GM19452 (cell line): ENCODE data around the gene OSTC.
A peak's percentile ranks its signal among the peaks of the same experiment; 100 is the strongest.

Experiments
- ATAC-seq: cut with Tn5 transposase; IDR thresholded peaks from one replicate; pipeline ENCODE4 v1.9.1; 2021; ENCODE audit not compliant: unreplicated experiment

The OSTC gene

DNA sequence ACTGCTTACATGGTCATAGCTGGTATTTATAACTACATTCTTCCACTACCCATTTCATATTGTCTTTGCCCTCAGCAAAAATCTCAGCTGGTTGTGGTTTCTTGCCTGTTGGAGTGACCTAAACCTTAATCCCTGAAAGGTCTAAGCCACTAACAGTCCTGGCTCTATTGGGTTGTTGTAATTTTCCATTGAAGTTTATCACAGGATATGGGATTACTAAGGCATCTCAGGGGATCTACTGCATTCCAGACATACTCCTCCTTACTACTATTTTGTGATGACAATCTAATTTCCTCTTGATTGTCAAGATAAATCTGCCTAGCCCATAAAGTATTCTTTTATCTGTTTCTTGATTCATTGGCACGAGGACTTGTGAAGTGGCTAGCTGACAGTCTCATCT is 6.2 kb upstream of the OSTC start:
- ATAC-seq, result no peak

DNA sequence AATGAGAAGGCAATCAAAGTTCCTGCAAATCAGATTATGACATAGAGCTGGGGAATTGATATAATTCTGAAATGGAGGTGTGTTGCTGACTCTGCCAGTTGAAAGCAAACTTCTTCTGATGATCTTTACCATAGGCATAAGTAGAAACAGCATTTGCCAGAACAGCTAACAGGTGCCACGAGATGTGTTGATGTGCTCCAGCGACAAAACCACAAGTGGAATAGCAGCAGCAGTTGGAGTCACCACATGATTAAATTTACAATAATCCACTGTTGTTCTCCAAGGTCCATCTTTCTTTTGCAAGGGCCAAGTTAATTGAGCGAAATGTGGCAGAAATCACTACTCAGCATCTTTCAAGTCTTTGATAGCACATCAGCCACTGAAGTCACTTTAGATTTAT is 3.7 kb upstream of the OSTC start:
- ATAC-seq, result no peak

DNA sequence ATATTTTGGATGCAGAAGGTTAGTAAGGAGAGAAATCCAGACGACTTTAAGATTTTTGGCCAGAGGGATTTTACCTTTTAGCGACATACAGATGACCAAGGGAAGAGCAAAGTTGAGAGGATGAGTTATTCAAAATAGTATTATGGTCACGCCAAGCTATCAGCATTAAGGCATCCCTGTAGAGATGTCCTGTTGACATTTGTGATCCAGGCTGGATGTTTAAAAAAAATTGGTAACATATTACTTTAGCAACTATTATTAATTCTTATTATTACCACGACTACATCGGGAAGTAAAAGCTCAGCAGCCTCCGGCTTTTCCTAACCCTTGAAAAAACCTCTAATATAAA is 562 bp upstream of the OSTC start:
- peak; percentile 24 for ATAC-seq

DNA sequence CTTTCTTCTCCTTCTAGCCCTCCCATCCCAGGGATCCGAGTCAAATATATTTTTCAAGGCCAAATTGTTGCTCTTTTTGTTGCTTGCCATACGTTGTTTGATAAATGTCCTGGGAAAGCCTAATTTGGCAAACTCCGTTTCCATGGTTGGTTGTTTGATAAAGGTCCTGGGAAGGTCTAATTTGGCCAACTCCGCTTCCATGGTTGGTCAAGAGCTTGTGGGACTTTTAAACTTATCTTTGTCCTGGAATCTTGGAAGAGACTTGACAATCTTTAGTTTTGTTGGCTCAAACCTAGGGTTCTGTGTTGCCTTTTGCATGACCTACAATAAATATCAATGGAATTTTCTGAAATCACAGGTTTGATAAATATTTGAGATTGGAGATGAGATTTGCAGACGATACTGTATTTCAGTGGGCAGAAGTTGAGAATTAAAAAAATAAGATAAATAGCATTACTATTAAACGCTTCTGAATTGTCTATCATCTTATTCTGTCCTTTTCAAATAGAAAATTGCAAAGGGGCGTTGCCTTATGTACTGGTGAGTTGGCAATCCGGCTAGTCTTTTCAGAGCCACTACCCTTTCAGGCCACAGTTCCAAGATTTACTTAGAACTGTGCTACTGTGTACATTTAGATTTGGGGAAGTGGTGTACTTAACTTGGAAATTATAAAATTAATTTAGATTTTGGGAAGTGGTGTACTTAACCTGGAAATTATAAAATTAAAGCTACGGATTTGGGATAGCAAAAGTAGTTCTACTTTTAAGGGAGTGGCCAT is 804 bp downstream of the OSTC start:
- ATAC-seq, result no peak

DNA sequence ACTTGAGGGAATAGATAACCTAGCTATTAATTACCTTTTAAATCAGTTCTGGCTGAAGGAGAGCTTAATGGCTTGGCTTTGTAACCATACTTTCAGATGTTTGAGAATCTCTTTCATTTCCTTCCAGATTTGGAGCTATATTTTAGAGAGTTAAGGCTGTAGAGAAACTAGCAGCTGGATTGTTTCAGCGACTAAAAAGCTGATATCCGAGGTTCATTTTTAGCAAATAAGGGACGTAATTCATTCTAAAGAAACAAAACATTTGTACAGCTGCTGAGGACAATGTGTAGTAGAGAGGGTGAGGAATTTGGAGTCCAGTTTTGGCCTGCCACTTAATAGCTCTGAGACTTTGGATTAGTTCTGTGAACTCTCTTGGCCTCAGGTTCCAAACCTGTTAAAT is 12.2 kb downstream of the OSTC start:
- ATAC-seq, result no peak

DNA sequence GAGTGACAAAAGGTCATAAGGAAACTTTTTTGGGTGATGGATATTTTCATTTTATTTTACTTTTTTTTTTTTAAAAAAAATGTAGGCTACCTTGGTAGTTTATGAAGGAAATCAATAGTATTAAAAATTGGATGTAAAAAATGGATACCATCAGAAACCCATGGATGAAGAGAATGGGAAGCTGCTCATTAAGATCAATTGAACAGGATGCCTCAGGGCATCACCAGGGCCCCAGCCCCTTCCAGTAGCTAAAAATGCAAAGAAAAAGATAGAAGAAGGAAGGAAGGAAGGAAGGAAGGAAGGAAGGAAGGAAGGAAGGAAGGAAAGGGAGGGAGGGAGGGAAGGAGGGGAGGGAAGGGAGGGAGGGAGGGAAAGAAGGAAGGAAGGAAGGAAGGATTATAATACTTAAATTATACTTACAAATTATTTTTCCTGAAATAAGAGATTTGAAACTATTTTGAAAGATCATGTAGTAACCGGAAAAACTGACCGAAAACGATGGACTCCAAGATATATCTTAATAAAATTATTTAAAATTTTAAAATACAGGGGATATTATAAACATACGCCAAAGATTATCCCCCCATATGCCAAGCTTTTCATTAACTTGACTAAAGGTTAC is 24.1 kb downstream of the OSTC start:
- no peak for ATAC-seq

DNA sequence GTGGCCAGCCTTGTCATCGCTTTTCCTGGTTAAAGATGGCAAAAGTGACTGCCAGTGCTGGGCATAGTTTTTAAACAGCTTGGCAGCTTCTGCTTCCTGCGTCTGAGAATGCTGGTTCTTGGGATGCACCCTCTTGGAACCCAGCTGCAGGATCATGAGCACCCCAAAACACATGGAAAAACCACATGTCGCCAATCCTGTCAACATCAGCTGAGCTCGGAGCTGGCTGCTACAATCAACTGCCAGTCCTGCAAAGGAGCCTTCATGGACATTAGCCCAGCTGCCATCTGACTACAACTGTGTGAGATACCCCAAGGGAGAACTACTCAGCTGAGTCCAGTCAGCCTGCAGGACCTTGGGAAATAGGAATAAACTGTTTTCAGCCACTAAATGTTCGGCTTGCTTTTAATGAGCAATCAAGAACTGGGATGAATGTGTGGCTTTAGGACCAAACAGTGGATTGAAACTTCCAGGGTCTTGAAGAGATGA is 31.0 kb downstream of the OSTC start:
- no peak for ATAC-seq

DNA sequence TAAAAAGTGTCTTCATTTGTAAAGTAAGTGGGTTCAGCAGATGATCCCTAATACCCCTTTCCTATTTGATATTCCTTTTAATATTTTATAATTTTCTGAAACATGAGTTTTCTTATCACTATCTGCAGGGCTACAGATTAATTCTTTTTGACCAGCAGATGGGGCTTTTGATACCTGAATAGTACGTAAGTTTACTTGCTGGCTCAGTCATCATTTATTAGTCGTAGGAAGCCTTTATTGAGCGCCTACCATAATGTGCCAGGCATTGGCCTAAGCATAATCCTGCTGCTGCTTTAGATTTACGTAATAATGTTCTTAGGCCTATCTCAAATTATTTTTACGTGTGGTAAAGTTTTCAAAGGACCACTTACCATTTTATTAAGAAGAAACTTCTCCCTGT is 33.1 kb downstream of the OSTC start:
- ATAC-seq, result no peak

DNA sequence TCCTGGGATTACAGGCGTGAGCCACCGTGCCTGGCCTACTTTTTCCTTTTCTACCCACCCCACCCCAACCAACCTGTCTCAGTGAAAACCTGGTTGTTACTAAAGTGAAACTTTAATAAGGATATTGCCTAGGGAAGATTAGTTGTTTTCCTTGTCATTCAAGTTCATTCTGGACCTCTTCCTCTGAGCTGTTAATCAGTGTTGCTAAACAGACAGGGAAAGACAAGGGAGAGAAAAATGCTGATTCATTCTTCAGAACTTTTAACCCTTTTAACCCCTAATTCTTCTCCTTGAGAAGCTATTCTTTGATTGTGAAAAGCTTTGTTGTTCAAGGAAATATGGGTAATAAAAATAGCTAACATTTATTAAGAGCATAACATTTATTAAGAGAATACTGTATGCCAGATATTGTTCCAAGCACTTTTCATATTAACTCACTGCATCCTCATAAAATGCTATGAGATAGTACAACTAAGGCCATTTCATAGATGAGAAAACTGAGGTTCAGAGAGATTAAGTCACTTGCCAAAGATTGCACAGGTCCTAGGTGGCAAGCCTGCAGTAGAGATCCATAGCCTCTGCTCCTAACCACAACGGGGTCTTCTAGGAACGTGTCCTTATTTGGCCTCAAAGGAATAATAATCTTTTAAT is 34.8 kb downstream of the OSTC start:
- no peak for ATAC-seq

DNA sequence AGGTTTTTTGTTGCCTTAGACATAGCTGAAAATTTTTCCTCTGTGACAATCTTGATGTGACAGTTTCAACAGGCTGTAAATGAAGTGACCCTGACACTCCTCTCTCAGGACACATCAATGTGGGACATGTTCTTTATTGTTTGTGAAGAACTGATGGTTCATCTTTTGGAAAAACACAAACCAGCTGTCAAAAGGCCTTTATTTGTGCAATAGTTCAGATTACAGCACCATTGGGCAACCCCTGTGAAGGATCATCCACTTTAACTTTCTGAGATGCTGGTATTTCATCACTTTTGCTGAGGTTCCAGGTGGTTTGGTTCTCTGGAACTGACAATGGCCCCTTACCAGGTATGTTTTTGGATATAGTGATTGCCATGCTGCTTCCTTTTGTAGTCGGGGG is 40.3 kb downstream of the OSTC start:
- ATAC-seq, result no peak

DNA sequence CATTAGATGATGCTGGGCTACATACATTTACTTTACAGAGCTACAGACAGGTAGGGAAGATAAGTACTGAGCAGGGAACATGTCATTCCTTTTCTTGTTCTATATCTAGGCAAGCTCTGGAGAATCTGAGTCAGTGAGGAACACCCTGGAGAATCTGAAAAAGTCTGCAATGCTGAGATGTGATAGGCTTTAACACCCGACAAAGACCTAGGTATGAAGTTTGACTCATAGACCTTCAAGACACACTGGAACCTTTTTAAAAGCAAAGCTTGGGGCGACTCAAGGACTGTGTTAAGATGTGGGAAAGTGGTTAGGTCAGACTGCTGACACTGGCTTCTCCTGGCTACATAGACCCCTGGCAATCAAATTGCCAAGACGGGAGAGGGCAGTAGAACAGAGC is 42.8 kb downstream of the OSTC start:
- ATAC-seq, result no peak

DNA sequence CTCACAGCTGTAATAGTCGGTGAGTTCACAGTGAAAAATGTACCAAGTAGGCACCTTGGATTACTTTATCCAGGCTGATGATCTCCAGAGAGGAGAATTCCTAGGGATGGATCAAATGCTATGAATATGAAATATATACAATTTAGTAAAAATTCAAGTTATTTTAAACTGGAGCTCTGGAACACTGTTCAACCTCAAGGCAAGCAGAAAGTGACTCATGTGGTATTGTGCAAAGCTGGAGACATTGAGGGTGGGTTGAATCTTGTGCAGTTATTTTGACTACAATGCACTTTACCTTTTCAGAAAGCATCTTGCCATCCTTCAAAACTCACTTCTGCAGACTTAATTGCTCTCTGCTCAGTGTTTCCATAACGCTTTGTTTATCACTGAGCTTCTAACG is 43.4 kb downstream of the OSTC start:
- ATAC-seq, result no peak

DNA sequence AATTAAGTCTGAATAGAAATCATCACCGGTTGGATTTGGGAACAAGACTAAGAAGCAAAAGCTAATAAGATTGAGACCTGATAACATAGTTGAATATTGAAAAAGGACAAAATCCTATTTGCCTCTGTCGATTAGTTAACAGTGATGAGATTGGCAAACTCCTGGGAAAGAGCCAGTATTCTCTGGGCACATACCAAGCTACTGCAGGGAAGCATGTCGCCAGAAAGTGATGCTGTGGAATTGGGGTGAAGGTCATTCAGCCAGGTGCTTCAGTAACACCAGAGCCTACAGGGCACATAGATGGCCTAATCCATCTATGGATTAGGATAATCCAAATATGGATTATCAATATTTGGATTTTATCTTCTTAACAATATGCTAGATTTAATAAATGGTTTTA is 44.0 kb downstream of the OSTC start:
- no peak for ATAC-seq

DNA sequence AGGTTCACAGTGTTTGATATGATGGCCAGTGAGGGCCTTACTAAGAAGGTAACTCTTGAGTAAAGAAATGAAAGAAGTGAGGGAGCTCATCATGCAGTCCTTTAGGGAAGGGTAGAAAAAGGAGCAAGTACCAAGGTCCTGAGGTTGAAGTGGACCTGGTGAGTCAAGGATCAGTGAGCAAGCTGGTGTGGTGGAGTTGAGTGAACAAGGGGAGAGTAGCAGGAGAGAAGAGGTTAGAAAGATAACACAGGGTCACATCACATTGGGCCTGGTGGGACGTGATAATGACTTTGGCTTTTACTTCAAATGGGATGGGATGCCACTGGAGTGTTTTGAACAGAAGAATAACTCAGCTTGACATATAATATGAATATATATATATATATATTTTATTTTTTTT is 44.7 kb downstream of the OSTC start:
- ATAC-seq, result no peak

DNA sequence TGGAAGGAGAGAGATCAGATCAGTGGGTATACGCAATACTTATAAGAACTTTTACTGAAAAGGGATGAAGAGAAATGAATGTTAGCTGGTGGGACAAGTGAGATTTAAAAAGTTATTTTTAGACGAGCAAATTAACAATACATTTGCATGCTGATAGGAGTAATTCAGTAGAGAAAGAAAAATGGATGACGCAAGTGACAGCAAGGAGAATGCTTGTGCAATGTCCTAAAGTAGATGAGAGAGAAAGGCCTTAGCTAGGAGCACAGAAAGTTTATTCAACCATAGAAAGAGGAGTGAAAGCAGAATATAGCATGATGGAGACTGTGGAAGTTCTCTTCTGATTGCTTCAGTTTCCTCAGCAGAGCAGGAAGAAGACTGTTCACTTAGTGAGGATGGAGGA is 45.8 kb downstream of the OSTC start:
- ATAC-seq, result no peak

DNA sequence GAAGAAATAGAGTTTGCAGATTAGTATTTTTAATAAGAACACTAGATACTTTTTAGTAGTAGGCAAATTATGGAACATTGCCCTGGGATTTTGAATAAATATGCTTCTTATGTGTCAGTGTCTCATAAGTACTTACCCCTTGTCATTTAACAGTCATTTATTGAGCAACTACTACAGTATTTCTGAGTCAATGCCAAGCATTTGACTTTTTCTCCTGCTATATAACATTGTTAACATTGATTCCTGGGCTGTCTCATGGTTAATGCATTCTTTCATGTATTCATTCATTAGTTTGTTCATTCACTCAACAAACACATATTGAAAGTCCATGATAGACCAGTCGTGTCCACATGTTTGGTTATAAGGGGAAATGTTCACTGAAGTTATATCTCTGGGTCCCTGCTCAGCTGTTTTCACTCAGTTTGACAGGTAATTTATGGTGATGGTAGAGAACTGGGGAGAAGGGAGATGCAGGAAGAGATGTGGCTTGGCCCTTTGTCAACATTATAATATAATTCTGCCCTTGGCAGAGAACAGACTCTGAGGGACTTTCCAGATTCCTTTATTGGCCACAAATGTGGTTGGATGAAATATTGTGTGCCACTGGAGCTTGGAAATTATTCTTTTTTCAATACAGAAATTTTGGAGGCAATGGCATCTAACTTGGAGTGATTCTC is 49.8 kb downstream of the OSTC start:
- ATAC-seq, result no peak

DNA sequence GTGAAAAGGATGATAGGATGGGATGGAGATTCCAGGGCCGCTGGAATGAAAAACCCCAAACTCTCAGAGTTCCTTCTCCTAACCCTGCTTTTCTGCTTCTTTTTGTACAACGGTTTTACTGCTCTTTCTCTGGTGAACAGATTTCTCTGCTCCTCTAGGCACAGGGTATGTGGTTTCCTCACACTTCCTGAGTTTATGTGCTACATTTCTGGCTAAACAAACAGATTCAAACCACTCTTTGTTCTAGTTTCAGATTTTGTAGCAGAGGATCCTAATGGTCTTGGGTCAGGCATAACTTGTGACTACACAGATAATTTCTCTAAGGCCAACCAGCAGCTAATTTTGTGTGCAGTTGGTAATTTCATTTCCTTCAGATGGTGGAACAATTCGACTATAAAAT is 52.6 kb downstream of the OSTC start:
- peak; percentile 54 for ATAC-seq

DNA sequence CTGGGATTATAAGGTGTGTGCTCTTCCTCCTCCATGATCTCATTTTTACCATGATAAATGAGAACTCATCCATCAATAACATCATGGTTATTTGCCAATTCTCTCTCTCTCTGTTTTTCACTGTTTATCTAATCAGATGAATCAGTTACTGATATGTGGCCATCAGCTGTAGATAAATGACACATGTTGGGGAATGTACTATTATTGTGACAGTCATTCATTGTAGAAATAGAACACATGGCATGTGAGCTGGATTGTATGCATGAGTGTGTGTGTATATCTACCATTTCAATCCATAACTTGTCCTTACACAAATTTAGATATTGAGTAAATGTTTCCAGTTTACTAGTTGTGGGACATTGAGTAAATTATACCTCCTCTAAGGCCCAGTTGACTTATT is 53.0 kb downstream of the OSTC start:
- ATAC-seq, result no peak

DNA sequence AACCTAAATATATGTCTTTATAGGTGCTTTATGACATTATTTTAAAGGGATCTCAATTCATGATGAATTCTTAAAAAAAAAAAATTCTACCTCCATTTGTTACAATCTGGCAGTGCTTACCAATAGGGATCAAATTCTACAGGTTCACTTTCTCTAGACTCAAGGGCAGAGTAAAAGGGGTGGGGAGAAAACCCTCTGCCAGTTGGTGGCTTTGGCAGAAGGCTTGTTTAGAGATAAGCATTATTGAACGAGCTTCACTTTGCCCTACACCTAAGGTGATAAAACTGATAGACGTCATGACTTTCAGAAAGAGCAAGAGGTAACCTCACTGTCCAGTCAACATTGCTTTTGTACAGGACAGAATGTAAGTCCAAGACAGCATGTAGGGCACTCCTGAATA is 53.6 kb downstream of the OSTC start:
- no peak for ATAC-seq

DNA sequence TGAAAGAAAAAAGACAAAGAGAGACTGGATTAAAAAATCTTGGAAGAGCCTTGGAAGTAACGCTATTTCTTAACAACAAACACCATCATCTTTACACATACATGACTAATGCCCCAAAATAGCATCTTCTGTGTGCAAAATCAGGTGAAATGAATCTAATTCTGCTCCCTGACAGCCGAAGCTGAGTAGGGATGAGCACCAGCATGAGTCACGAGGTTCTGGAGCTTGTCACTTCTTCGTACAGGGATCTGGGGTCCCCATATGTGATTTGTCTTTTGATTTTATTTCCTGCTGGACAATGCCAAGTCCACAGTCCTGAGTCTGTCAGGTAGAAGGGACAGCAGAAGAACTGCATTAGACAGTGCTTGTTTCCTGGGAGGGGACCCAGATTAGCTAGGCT is 55.9 kb downstream of the OSTC start:
- ATAC-seq, result no peak

DNA sequence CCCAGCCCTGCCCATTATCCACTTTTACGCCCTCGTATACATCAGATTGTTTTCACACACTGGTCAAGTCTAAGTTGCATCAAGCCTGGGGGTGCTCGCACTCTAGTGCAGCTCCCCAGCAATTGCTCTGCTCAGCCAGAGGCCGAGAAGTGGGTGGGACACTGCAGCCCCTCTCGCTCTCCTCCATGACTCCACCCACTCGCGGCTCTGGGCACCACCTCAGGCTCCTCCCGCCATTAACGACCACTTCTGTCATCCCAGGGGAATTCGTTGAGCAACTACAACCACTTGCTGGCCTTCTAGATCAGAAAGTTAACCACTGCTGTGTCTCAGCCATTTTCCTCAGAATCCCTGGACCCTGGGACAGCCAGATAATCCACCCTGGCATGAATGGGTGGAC is 58.8 kb downstream of the OSTC start:
- ATAC-seq, result no peak

DNA sequence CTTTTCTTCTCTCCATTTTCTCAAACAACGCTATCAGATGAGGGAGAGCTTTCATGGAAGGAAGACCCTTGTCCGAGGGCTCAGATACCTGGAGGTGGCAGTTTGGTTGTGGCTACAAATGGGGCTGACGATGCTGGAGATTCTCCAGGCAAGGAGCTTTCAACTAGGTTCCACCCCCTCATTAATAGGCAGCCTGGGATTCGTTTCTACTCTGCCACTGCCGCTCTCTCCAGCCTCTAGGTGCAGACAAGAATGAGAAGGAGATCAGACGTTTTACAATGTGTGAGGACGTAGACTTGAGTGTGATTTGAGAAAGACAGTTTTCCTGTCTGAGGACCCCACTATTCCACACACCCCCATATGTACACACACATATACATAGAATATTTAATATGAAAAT is 59.3 kb downstream of the OSTC start:
- ATAC-seq, result no peak
